GM21619 (cell line): ENCODE data around the gene GCK.
"Not testable (repeated sequence)": the region's sequence is repeated elsewhere in the genome, so short reads cannot be mapped to it uniquely, and the experiment has no call there.

Experiments used
- ATAC-seq: cut with Tn5 transposase; IDR thresholded peaks from one replicate; pipeline ENCODE4 v1.9.1; 2021; ENCODE audit not compliant: unreplicated experiment

Gene GCK

GRCh38 chr7:44206008-44206407 is 16.8 kb upstream of the GCK start:
- no peak for ATAC-seq

- ATAC-seq: no peak
Observed at GRCh38 chr7:44201813-44202212, 12.6 kb upstream of the GCK start.

GRCh38 chr7:44200699-44201461 is 11.6 kb upstream of the GCK start, which contains the start of gene YKT6:
Gene YKT6, plus strand, starts transcription at chr7:44200978. Its CDS starts 158 bp downstream, at chr7:44201136.
- ATAC-seq: peak; percentile 99

- ATAC-seq: not testable (repeated sequence)
Observed at GRCh38 chr7:44200163-44200562, 10.9 kb upstream of the GCK start.

GRCh38 chr7:44197474-44197873 is 8.2 kb upstream of the GCK start:
- ATAC-seq: no peak

GRCh38 chr7:44196450-44196872 is 7.2 kb upstream of the GCK start:
- ATAC-seq: no peak

- no peak for ATAC-seq
Observed at GRCh38 chr7:44195889-44196288, 6.7 kb upstream of the GCK start.

- no peak for ATAC-seq
Observed at GRCh38 chr7:44194562-44195145, 5.4 kb upstream of the GCK start.

- ATAC-seq: no peak
Observed at GRCh38 chr7:44194069-44194468, 4.8 kb upstream of the GCK start.

- no peak for ATAC-seq
Observed at GRCh38 chr7:44193011-44193802, 4.0 kb upstream of the GCK start.

- ATAC-seq: no peak
Observed at GRCh38 chr7:44191171-44191570, 1.9 kb upstream of the GCK start.

- ATAC-seq: no peak
Observed at GRCh38 chr7:44189993-44190872, 994 bp upstream of the GCK start.

GRCh38 chr7:44188480-44189225 is 586 bp downstream of the GCK start:
- ATAC-seq: no peak

- no peak for ATAC-seq
Observed at GRCh38 chr7:44187636-44188416, 1.4 kb downstream of the GCK start.

GRCh38 chr7:44186736-44187135 is 2.5 kb downstream of the GCK start:
- ATAC-seq: no peak

- ATAC-seq: no peak
Observed at GRCh38 chr7:44185729-44186128, 3.5 kb downstream of the GCK start.

GRCh38 chr7:44184873-44185446 is 4.3 kb downstream of the GCK start:
- no peak for ATAC-seq

GRCh38 chr7:44184206-44184872 is 4.9 kb downstream of the GCK start:
- ATAC-seq: no peak
